ENCODE data around the gene CEBPB.

Gene CEBPB

GRCh38 chr20:50191065-50191543 lies 474 bp downstream of the CEBPB start:
- Mint-ChIP-seq H3K27ac (no peak overlapping the region), H3K4me3 (peak overlapping the region; percentile 74 to 79 (median 78)), H3K36me3 (ENCODE audit: low read depth) (no peaks in the 10 kb centered on the region), H3K9me3 (no peaks in the 10 kb centered on the region), H3K27me3 (ENCODE audit: low read depth) (peaks cover 13% of the 10 kb centered on the region), H3K4me1 (peaks cover 14% of the 10 kb centered on the region)
- TF ChIP-seq CTCF (IDR thresholded peaks at IDR 0.05; ENCODE audit: unreplicated experiment in 3 of 3), result no peak

- H3K4me1 Mint-ChIP-seq, result peaks cover 14% of the 10 kb centered on the region
- peaks cover 7% of the 10 kb centered on the region for H3K27me3 Mint-ChIP-seq (ENCODE audit: low read depth)
- H3K36me3 Mint-ChIP-seq (ENCODE audit: low read depth), result no peaks in the 10 kb centered on the region
- peak overlapping the region; percentile 88 to 97 (median 91) for H3K27ac Mint-ChIP-seq
- peak; percentile 50 to 62 (median 61) for TF ChIP-seq CTCF (IDR thresholded peaks at IDR 0.05; ENCODE audit: unreplicated experiment in 3 of 3)
- peak overlapping the region; percentile 88 to 97 (median 96) for H3K4me3 Mint-ChIP-seq
- H3K9me3 Mint-ChIP-seq, result no peaks in the 10 kb centered on the region
Measured at GRCh38 chr20:50191544-50192363, 1.1 kb downstream of the CEBPB start.

- H3K4me1 Mint-ChIP-seq, result peaks cover 14% of the 10 kb centered on the region
- no peaks in the 10 kb centered on the region for H3K36me3 Mint-ChIP-seq (ENCODE audit: low read depth)
- peak overlapping the region; percentile 88 to 97 (median 91) for H3K27ac Mint-ChIP-seq
- TF ChIP-seq CTCF (IDR thresholded peaks at IDR 0.05; ENCODE audit: unreplicated experiment in 3 of 3), result no peak
- peak overlapping the region; percentile 88 to 97 (median 96) for H3K4me3 Mint-ChIP-seq
- H3K27me3 Mint-ChIP-seq (ENCODE audit: low read depth), result peaks cover 7% of the 10 kb centered on the region
- no peaks in the 10 kb centered on the region for H3K9me3 Mint-ChIP-seq
Measured at GRCh38 chr20:50192364-50193198, 2.0 kb downstream of the CEBPB start.

DNA sequence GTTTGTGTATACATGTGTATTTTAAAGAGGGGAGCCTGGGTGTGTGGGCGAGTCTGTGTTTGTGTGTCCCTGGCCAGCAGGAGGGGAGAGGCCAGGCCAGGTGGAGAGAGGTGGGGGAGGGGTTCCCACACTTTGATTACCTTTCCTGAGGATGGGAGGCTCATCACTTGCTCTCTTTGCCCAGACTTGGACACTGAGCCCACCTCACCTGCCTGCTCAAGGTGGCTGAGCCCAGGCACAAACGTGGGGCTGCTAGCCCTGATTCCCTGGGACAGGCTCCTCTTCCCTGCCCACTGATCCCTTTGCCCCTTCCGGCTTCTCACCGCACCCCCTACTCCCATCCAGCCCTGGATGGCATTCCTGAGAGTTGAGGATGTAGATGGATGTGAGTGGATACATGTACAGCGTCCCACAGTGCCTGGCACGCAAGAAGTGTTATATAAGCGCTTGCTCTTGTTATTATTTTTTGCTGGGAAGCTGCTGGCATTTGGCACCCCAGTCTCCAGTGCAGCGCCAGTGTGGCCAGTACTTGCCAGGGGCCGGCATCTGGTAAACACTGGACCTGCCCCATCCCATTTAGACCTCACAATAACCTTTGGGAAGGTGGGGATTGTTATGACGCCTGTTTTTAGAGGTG lies 2.7 kb downstream of the CEBPB start:
- H3K4me1 Mint-ChIP-seq, result peaks cover 14% of the 10 kb centered on the region
- H3K36me3 Mint-ChIP-seq (ENCODE audit: low read depth), result no peaks in the 10 kb centered on the region
- H3K27ac Mint-ChIP-seq, result peak overlapping the region in 2 of 3 experiments; percentile 91 to 97
- H3K27me3 Mint-ChIP-seq (ENCODE audit: low read depth), result peaks cover 7% of the 10 kb centered on the region
- peak overlapping the region; percentile 88 to 97 (median 96) for H3K4me3 Mint-ChIP-seq
- no peak for TF ChIP-seq CTCF (IDR thresholded peaks at IDR 0.05; ENCODE audit: unreplicated experiment in 3 of 3)
- no peaks in the 10 kb centered on the region for H3K9me3 Mint-ChIP-seq

GRCh38 chr20:50193836-50194421 lies 3.3 kb downstream of the CEBPB start:
- no peaks in the 10 kb centered on the region for H3K9me3 Mint-ChIP-seq
- TF ChIP-seq CTCF (IDR thresholded peaks at IDR 0.05; ENCODE audit: unreplicated experiment in 3 of 3), result no peak
- H3K27ac Mint-ChIP-seq, result no peak overlapping the region
- H3K27me3 Mint-ChIP-seq (ENCODE audit: low read depth), result peaks cover 7% of the 10 kb centered on the region
- peak overlapping the region; percentile 88 to 97 (median 96) for H3K4me3 Mint-ChIP-seq
- no peaks in the 10 kb centered on the region for H3K36me3 Mint-ChIP-seq (ENCODE audit: low read depth)
- peaks cover 14% of the 10 kb centered on the region for H3K4me1 Mint-ChIP-seq

Data from nephron (organoid).